PC-9 (cell line): ENCODE results near the gene DAGLB. TPM values are rescaled to one million over a fixed set of nuclear protein-coding genes. Genes with fewer than 3 reads are reported as not detected.

Experiments
- BruUV-seq: library from RNA; stranded (reverse); fragments of 400-500 nt; replicated peaks from 2 replicates; lab custom pipeline; 2021; lab: Mats Ljungman, UMichigan
- CTCF ChIA-PET: fragments of 300-600 bp; sonication (Branson Sonifier 250); formaldehyde crosslinking; loops from one replicate; lab custom pipeline; 2022; ENCODE audit warnings: antibody characterized with exemption; lab: Charles Lee
- POLR2A ChIA-PET: fragments of 300-600 bp; sonication (Branson Sonifier 250); formaldehyde crosslinking; loops from one replicate; lab custom pipeline; 2022; ENCODE audit warnings: antibody characterized with exemption; ENCODE audit not compliant: unreplicated experiment; lab: Charles Lee
- DNase-seq, 2 experiments: peaks; one replicate each; pipeline versions ENCODE4 v3.0.0 to v3.0.0-alpha.2; 2015 to 2022; ENCODE audit warnings: mixed read lengths in 1 of 2
- H2AFZ ChIP-seq: fragments of 200-600 bp; sonication (generic); 2 replicates; pipeline ENCODE4 v1.8.1; 2017; ENCODE audit warnings: antibody characterized with exemption
- H3F3A ChIP-seq: fragments of 200-600 bp; sonication (generic); 2 replicates; pipeline ENCODE4 v1.8.1; 2017; ENCODE audit warnings: antibody characterized with exemption, mild to moderate bottlenecking, low read depth; ENCODE audit not compliant: insufficient read depth
- H3K27ac ChIP-seq: fragments of 200-600 bp; sonication (generic); 2 replicates; pipeline ENCODE4 v1.6.1; 2016; ENCODE audit warnings: mixed run types
- H3K27me3 ChIP-seq: fragments of 200-600 bp; sonication (generic); 2 replicates; pipeline ENCODE4 v1.6.1; 2016; ENCODE audit warnings: low read depth, mixed run types; ENCODE audit not compliant: insufficient read depth
- H3K36me3 ChIP-seq: fragments of 200-600 bp; sonication (generic); 2 replicates; pipeline ENCODE4 v1.6.1; 2016; ENCODE audit warnings: low read depth, mixed run types
- H3K4me1 ChIP-seq: fragments of 200-600 bp; sonication (generic); replicated peaks from 2 replicates; pipeline ENCODE4 v1.6.1; 2016; ENCODE audit warnings: mixed run types; ENCODE audit not compliant: insufficient read depth
- H3K4me2 ChIP-seq: fragments of 200-600 bp; sonication (generic); 2 replicates; pipeline ENCODE4 v1.6.1; 2017; ENCODE audit warnings: mixed run types
- H3K4me3 ChIP-seq: fragments of 200-600 bp; sonication (generic); 2 replicates; pipeline ENCODE4 v1.6.1; 2016; ENCODE audit warnings: mixed run types
- H3K79me2 ChIP-seq: fragments of 200-600 bp; sonication (generic); 2 replicates; pipeline ENCODE4 v1.6.1; 2017; ENCODE audit warnings: low read depth, mixed run types
- H3K9me2 ChIP-seq: fragments of 200-600 bp; sonication (generic); 2 replicates; pipeline ENCODE4 v1.8.1; 2017; ENCODE audit warnings: mild to moderate bottlenecking; ENCODE audit not compliant: insufficient read depth
- H3K9me3 ChIP-seq: fragments of 200-600 bp; sonication (generic); 2 replicates; pipeline ENCODE4 v1.8.1; 2016; ENCODE audit warnings: low read depth; ENCODE audit not compliant: insufficient read depth
- H4K20me1 ChIP-seq: fragments of 200-600 bp; sonication (generic); 2 replicates; pipeline ENCODE4 v1.8.1; 2017; ENCODE audit not compliant: insufficient read depth
- EZH2 ChIP-seq: fragments of 200-600 bp; sonication (generic); IDR thresholded peaks from 2 replicates; pipeline ENCODE4 v1.8.0; 2017; ENCODE audit warnings: antibody characterized with exemption, low read depth
- intact Hi-C: fragments of 100-400 bp; cut with micrococcal nuclease; formaldehyde crosslinking; loops from one replicate; pipeline ENCODE4 v1.10.0; 2022; ENCODE audit not compliant: unreplicated experiment
- total RNA-seq: library from RNA; stranded (reverse); gene quantifications from 2 replicates; pipeline ENCODE4 v1.2.3, GENCODE V29; 2021
- TF ChIP-seq, protein P1 (sequence below): fragments of 200-600 bp; sonication (generic); conservative IDR thresholded peaks from 2 replicates; pipeline ENCODE4 v1.6.1; 2017; ENCODE audit warnings: mixed run types, antibody characterized with exemption, mild to moderate bottlenecking, moderate library complexity

Gene DAGLB
- total RNA-seq, 1 experiment from 2014 or later: 46.7 TPM

DNA sequence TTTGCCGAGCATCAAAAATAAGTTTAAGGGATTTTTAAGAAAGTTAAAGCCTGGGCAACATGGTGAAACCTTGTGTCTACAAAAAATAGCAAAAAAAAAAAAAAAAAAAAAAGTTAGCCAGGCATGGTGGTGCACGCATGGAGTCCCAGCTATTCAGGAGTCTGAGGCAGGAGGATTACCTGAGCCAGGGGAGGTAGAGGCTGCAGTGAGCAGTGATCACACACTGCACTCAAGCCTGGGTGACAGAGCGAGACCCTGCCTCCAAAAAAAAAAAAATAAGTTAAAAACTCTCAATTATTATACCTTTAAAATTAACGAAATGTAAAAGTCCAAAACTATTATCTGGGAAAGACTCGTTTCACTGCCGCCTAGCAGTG, 35.0 kb upstream of the DAGLB start:
- intact Hi-C loops: no loop called here
- no TSS peak for BruUV-seq
- Histone ChIP-seq H3K27me3 (no peaks in the 10 kb centered on the region), H3F3A (peaks cover 18% of the 10 kb centered on the region; the same call in 1 of the 2 replicates), H3K36me3 (peaks cover 14% of the 10 kb centered on the region), H3K4me1 (peaks cover 38% of the 10 kb centered on the region), H4K20me1 (peaks cover 53% of the 10 kb centered on the region), H2AFZ (peak overlapping the region; percentile 82), H3K9me3 (no peaks in the 10 kb centered on the region), H3K79me2 (peaks cover 62% of the 10 kb centered on the region), H3K4me3 (peak overlapping the region; percentile 99), H3K4me2 (peak overlapping the region; percentile 89), H3K27ac (peak overlapping the region; percentile 69), H3K9me2 (no peaks in the 10 kb centered on the region)
- CTCF ChIA-PET: no interaction called here
- POLR2A ChIA-PET: interaction anchor here (0.5 to 0.6 kb wide), 2 partner anchors 39 to 485 kb away, joined by 3 to 9 read pairs; no protein-coding TSS in a partner anchor
- no peak for DNase-seq
- TF ChIP-seq, protein P1, sequence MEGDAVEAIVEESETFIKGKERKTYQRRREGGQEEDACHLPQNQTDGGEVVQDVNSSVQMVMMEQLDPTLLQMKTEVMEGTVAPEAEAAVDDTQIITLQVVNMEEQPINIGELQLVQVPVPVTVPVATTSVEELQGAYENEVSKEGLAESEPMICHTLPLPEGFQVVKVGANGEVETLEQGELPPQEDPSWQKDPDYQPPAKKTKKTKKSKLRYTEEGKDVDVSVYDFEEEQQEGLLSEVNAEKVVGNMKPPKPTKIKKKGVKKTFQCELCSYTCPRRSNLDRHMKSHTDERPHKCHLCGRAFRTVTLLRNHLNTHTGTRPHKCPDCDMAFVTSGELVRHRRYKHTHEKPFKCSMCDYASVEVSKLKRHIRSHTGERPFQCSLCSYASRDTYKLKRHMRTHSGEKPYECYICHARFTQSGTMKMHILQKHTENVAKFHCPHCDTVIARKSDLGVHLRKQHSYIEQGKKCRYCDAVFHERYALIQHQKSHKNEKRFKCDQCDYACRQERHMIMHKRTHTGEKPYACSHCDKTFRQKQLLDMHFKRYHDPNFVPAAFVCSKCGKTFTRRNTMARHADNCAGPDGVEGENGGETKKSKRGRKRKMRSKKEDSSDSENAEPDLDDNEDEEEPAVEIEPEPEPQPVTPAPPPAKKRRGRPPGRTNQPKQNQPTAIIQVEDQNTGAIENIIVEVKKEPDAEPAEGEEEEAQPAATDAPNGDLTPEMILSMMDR: no peak
- TF ChIP-seq EZH2: no peak

DNA sequence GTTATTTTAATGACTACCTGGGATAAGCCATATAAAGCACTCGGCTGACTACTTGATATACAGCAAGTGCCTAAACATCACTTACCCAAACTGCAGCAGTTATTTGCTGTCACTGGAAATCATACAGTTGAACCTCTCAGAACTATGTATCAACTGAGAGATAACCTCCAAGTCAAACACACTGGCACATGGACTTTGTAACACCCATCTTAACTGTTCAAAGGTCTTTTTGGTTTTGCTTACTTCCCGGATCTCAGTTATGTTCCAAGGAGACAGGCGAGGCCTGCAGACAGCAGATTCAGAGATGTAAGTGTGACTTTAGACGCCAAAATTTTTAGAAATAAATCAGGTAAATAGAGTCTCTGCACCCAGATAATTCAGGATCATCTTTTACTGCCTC, 34.6 kb upstream of the DAGLB start:
- BruUV-seq: no TSS peak
- peak overlapping the region; percentile 89 for H3K4me2 ChIP-seq
- no peak for TF ChIP-seq EZH2
- TF ChIP-seq, protein P1: no peak
- H3K9me2 ChIP-seq: no peaks in the 10 kb centered on the region
- H4K20me1 ChIP-seq: peaks cover 58% of the 10 kb centered on the region
- peak overlapping the region; percentile 69; the same call in 1 of the 2 replicates for H3K27ac ChIP-seq
- intact Hi-C loops: no loop called here
- H3F3A ChIP-seq: peaks cover 21% of the 10 kb centered on the region; the same call in 1 of the 2 replicates
- ChIA-PET POLR2A (interaction anchor here (0.5 to 0.6 kb wide), 2 partner anchors 39 to 485 kb away, joined by 3 to 9 read pairs; no protein-coding TSS in a partner anchor), CTCF (no interaction called here)
- no peak for DNase-seq
- peaks cover 67% of the 10 kb centered on the region for H3K79me2 ChIP-seq
- peaks cover 38% of the 10 kb centered on the region for H3K4me1 ChIP-seq
- H3K9me3 ChIP-seq: no peaks in the 10 kb centered on the region
- H3K4me3 ChIP-seq: peak overlapping the region; percentile 99; the same call in 1 of the 2 replicates
- H3K27me3 ChIP-seq: no peaks in the 10 kb centered on the region
- peaks cover 14% of the 10 kb centered on the region for H3K36me3 ChIP-seq
- no peak overlapping the region for H2AFZ ChIP-seq

DNA sequence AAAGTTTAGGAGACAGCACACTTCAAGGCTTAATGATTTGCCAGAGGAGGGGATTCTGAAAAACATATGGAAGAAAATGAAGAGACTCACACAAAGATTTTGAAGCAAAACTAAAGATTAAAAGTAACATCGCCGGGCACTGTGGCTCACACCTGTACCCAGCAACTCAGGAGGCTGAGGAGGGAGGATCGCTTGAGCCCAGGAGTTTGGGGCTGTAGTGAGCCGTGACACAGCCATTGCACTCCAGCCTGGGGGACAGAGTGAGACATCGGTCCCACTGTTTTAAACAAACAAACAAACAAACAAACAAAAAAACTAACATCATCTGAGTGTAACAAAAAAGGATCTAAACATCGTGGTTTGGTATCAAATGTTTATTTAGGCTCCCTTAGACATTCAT, 33.7 kb upstream of the DAGLB start:
- no peaks in the 10 kb centered on the region for H3K27me3 ChIP-seq
- H3K9me2 ChIP-seq: no peaks in the 10 kb centered on the region
- ChIA-PET CTCF (no interaction called here), POLR2A (no interaction called here)
- H3K4me1 ChIP-seq: peaks cover 38% of the 10 kb centered on the region
- H2AFZ ChIP-seq: no peak overlapping the region
- intact Hi-C loops: no loop called here
- no peak overlapping the region for H3K27ac ChIP-seq
- H3K4me3 ChIP-seq: no peak overlapping the region
- TF ChIP-seq, protein P1: no peak
- TF ChIP-seq EZH2: no peak
- H3K9me3 ChIP-seq: no peaks in the 10 kb centered on the region
- H3K4me2 ChIP-seq: peak overlapping the region; percentile 7; the same call in 1 of the 2 replicates
- no peak for DNase-seq
- peaks cover 66% of the 10 kb centered on the region for H4K20me1 ChIP-seq
- no TSS peak for BruUV-seq
- H3K36me3 ChIP-seq: peaks cover 14% of the 10 kb centered on the region
- H3K79me2 ChIP-seq: peaks cover 75% of the 10 kb centered on the region
- H3F3A ChIP-seq: peaks cover 23% of the 10 kb centered on the region; the same call in 1 of the 2 replicates
